ENCODE results near the gene PEX3.

The PEX3 gene

DNA sequence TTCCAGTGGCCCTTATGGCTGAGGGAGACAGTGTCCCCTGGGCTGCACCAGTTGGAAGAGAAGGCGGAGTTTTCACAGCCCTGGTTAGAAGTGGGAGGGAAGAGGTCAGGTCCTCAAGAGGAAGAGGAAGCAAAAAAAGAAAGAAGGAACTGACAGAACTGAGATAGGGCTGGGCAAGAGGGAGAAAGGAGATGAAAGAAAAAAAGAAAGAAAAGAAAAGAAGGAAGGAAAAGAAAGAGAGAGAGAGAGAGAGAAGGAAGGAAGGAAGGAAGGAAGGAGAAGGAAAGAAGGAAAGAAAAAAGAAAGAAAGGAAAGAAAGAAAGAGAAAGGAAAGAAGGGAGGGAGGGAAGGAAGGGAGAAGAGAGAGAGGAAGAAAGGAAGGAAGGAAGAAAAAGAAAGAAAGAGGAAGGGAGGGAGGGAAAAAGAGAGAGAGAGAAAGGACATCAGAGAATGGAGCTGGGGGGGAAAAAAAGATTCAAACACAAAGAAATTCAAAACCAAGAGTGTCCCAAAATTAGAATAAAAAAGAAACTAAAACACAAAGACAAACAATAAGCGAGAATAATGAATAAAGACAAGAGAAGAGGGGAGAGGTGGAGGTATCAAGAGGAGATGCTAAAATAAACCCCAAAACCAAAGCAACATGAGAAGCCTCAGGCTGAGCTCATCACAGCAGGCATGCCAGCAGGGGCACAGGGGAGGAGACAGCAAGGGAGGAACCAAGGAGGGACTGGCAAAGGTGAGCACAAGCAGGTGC lies 66.3 kb downstream of the PEX3 start:
- H3K4me1 ChIP-seq (ENCODE audit: control insufficient read depth in 2 of 2, insufficient read depth in 2 of 2, low read length in 2 of 2): peaks cover 5% of the 10 kb centered on the region in 2 donors
- H3K27ac ChIP-seq (ENCODE audit: low read depth in 2 of 2, low read length in 2 of 2): no peak overlapping the region
- no peaks in the 10 kb centered on the region for H3K36me3 ChIP-seq (ENCODE audit: control insufficient read depth in 2 of 2, insufficient read depth in 2 of 2, low read length in 2 of 2)
- no peak overlapping the region for H3K4me3 ChIP-seq (ENCODE audit: low read length in 2 of 2)
- no peaks in the 10 kb centered on the region for H3K27me3 ChIP-seq (ENCODE audit: control insufficient read depth in 2 of 2, insufficient read depth in 2 of 2, low read length in 2 of 2)
- no peak overlapping the region for H3K9ac ChIP-seq (ENCODE audit: low read depth in 1 of 2, low read length in 2 of 2)
- H3K9me3 ChIP-seq (ENCODE audit: control insufficient read depth in 2 of 2, low read length in 2 of 2): no peaks in the 10 kb centered on the region

DNA sequence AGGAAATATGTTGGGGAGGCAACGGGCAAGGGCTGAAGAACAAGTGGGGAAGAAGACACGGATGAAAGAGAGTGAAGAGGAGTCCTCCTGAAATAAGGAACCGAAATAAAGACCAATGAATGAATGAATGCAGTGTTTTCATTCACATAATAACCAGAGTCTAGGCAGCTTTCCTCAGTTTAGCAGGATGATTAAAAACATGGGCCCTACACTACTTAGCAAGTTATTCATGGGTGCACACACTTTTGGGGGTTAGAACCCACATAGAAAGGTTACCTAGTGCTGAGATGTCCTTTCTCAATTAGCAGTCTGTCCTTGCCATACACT lies 66.8 kb downstream of the PEX3 start:
- Histone ChIP-seq H3K9ac (ENCODE audit: low read depth in 1 of 2, low read length in 2 of 2) (no peak overlapping the region), H3K27ac (ENCODE audit: low read depth in 2 of 2, low read length in 2 of 2) (no peak overlapping the region), H3K9me3 (ENCODE audit: control insufficient read depth in 2 of 2, low read length in 2 of 2) (no peaks in the 10 kb centered on the region), H3K4me3 (ENCODE audit: low read length in 2 of 2) (no peak overlapping the region), H3K27me3 (ENCODE audit: control insufficient read depth in 2 of 2, insufficient read depth in 2 of 2, low read length in 2 of 2) (no peaks in the 10 kb centered on the region), H3K36me3 (ENCODE audit: control insufficient read depth in 2 of 2, insufficient read depth in 2 of 2, low read length in 2 of 2) (no peaks in the 10 kb centered on the region), H3K4me1 (ENCODE audit: control insufficient read depth in 2 of 2, insufficient read depth in 2 of 2, low read length in 2 of 2) (peaks cover 3% of the 10 kb centered on the region in 2 donors)

DNA sequence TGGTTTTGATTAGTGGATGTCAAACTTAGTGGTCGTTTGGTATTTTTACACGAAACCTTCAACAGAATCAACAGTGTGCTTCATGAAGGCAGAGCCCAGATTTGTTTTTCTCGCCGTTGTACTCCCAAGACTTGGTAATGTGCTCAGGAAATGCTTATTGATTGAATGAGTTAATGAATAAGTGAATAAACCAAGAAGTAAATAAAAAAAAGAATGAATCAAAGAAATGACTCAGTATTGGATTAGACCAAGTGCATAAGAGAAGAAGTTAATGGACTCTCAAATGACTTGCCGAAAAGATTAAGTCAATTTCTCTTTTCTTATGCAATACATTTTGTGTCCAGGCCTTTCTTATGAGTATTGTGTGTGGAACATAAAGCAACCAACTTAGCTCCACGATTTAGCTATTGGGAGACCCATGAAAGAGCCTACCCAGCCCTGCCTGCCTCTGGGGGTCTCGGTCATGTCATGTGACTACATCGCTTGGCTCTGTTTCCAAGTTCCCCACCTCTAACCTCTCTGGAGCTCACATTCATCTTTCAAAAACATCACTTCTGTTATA lies 71.5 kb downstream of the PEX3 start:
- no peak overlapping the region for H3K4me3 ChIP-seq (ENCODE audit: low read length in 2 of 2)
- H3K9me3 ChIP-seq (ENCODE audit: control insufficient read depth in 2 of 2, low read length in 2 of 2): no peaks in the 10 kb centered on the region
- no peaks in the 10 kb centered on the region for H3K27me3 ChIP-seq (ENCODE audit: control insufficient read depth in 2 of 2, insufficient read depth in 2 of 2, low read length in 2 of 2)
- peaks cover 0 to 3% of the 10 kb centered on the region in 2 donors for H3K4me1 ChIP-seq (ENCODE audit: control insufficient read depth in 2 of 2, insufficient read depth in 2 of 2, low read length in 2 of 2)
- H3K27ac ChIP-seq (ENCODE audit: low read depth in 2 of 2, low read length in 2 of 2): no peak overlapping the region
- no peak overlapping the region for H3K9ac ChIP-seq (ENCODE audit: low read depth in 1 of 2, low read length in 2 of 2)
- no peaks in the 10 kb centered on the region for H3K36me3 ChIP-seq (ENCODE audit: control insufficient read depth in 2 of 2, insufficient read depth in 2 of 2, low read length in 2 of 2)

- H3K4me1 ChIP-seq (ENCODE audit: control insufficient read depth in 2 of 2, insufficient read depth in 2 of 2, low read length in 2 of 2): no peaks in the 10 kb centered on the region
- no peaks in the 10 kb centered on the region for H3K36me3 ChIP-seq (ENCODE audit: control insufficient read depth in 2 of 2, insufficient read depth in 2 of 2, low read length in 2 of 2)
- no peaks in the 10 kb centered on the region for H3K9me3 ChIP-seq (ENCODE audit: control insufficient read depth in 2 of 2, low read length in 2 of 2)
- H3K9ac ChIP-seq (ENCODE audit: low read depth in 1 of 2, low read length in 2 of 2): no peak overlapping the region
- no peak overlapping the region for H3K4me3 ChIP-seq (ENCODE audit: low read length in 2 of 2)
- no peaks in the 10 kb centered on the region for H3K27me3 ChIP-seq (ENCODE audit: control insufficient read depth in 2 of 2, insufficient read depth in 2 of 2, low read length in 2 of 2)
- no peak overlapping the region for H3K27ac ChIP-seq (ENCODE audit: low read depth in 2 of 2, low read length in 2 of 2)
Observed at GRCh38 chr6:143525356-143525755, 74.8 kb downstream of the PEX3 start.

GRCh38 chr6:143527677-143528076 lies 77.1 kb downstream of the PEX3 start:
- Histone ChIP-seq H3K9me3 (ENCODE audit: control insufficient read depth in 2 of 2, low read length in 2 of 2) (no peaks in the 10 kb centered on the region), H3K27me3 (ENCODE audit: control insufficient read depth in 2 of 2, insufficient read depth in 2 of 2, low read length in 2 of 2) (no peaks in the 10 kb centered on the region), H3K36me3 (ENCODE audit: control insufficient read depth in 2 of 2, insufficient read depth in 2 of 2, low read length in 2 of 2) (no peaks in the 10 kb centered on the region), H3K4me1 (ENCODE audit: control insufficient read depth in 2 of 2, insufficient read depth in 2 of 2, low read length in 2 of 2) (peaks cover 3 to 11% of the 10 kb centered on the region in 2 donors), H3K9ac (ENCODE audit: low read depth in 1 of 2, low read length in 2 of 2) (no peak overlapping the region), H3K4me3 (ENCODE audit: low read length in 2 of 2) (no peak overlapping the region), H3K27ac (ENCODE audit: low read depth in 2 of 2, low read length in 2 of 2) (no peak overlapping the region)

GRCh38 chr6:143528164-143528811 lies 77.7 kb downstream of the PEX3 start:
- no peaks in the 10 kb centered on the region for H3K9me3 ChIP-seq (ENCODE audit: control insufficient read depth in 2 of 2, low read length in 2 of 2)
- H3K4me3 ChIP-seq (ENCODE audit: low read length in 2 of 2): no peak overlapping the region
- H3K27me3 ChIP-seq (ENCODE audit: control insufficient read depth in 2 of 2, insufficient read depth in 2 of 2, low read length in 2 of 2): no peaks in the 10 kb centered on the region
- no peaks in the 10 kb centered on the region for H3K36me3 ChIP-seq (ENCODE audit: control insufficient read depth in 2 of 2, insufficient read depth in 2 of 2, low read length in 2 of 2)
- no peak overlapping the region for H3K9ac ChIP-seq (ENCODE audit: low read depth in 1 of 2, low read length in 2 of 2)
- H3K27ac ChIP-seq (ENCODE audit: low read depth in 2 of 2, low read length in 2 of 2): no peak overlapping the region
- H3K4me1 ChIP-seq (ENCODE audit: control insufficient read depth in 2 of 2, insufficient read depth in 2 of 2, low read length in 2 of 2): peaks cover 3 to 14% of the 10 kb centered on the region in 2 donors

GRCh38 chr6:143529095-143529494 lies 78.5 kb downstream of the PEX3 start:
- no peaks in the 10 kb centered on the region for H3K27me3 ChIP-seq (ENCODE audit: control insufficient read depth in 2 of 2, insufficient read depth in 2 of 2, low read length in 2 of 2)
- no peak overlapping the region for H3K4me3 ChIP-seq (ENCODE audit: low read length in 2 of 2)
- H3K4me1 ChIP-seq (ENCODE audit: control insufficient read depth in 2 of 2, insufficient read depth in 2 of 2, low read length in 2 of 2): peaks cover 3 to 14% of the 10 kb centered on the region in 2 donors
- H3K36me3 ChIP-seq (ENCODE audit: control insufficient read depth in 2 of 2, insufficient read depth in 2 of 2, low read length in 2 of 2): no peaks in the 10 kb centered on the region
- H3K9ac ChIP-seq (ENCODE audit: low read depth in 1 of 2, low read length in 2 of 2): no peak overlapping the region
- no peak overlapping the region for H3K27ac ChIP-seq (ENCODE audit: low read depth in 2 of 2, low read length in 2 of 2)
- no peaks in the 10 kb centered on the region for H3K9me3 ChIP-seq (ENCODE audit: control insufficient read depth in 2 of 2, low read length in 2 of 2)

DNA sequence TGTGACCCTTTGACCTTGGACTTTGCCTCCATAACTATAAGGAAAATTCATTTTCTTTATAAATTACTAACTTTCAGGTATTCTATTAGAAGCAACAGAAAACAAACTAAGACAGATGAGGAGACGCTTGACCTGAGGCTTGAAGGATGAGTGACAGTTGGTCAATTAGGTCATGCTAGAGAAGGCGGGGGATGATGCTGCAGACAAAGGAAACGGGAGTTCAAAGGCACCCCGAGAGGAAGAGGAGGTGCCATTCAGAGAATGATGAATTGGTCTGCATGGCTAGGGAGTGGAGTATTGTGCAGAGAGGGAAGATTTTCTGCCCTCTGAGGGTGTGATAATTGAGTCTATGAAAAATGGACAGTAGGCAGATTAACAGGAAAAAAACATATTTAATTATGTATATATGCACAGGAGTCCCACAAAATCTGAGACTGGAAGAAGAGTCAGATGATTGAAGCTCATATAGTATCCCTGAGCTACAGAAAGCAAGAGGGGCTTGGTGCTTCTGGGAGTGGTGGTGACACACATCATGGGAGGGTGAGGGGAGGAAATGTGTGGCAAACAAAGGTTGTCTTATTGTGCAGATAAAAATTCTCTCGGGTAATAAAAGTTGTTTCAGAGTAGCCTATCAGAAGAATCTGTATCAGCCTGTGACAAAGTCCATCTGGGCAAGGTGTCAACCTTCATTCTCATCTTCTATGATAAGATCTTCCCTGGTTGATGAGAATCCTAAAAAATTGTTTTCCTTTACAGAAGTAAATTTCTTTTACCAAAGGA lies 81.3 kb downstream of the PEX3 start:
- H3K4me1 ChIP-seq (ENCODE audit: control insufficient read depth in 2 of 2, insufficient read depth in 2 of 2, low read length in 2 of 2): peaks cover 14 to 26% of the 10 kb centered on the region in 2 donors
- H3K27me3 ChIP-seq (ENCODE audit: control insufficient read depth in 2 of 2, insufficient read depth in 2 of 2, low read length in 2 of 2): no peaks in the 10 kb centered on the region
- H3K36me3 ChIP-seq (ENCODE audit: control insufficient read depth in 2 of 2, insufficient read depth in 2 of 2, low read length in 2 of 2): no peaks in the 10 kb centered on the region
- no peak overlapping the region for H3K9ac ChIP-seq (ENCODE audit: low read depth in 1 of 2, low read length in 2 of 2)
- H3K9me3 ChIP-seq (ENCODE audit: control insufficient read depth in 2 of 2, low read length in 2 of 2): no peaks in the 10 kb centered on the region
- no peak overlapping the region for H3K4me3 ChIP-seq (ENCODE audit: low read length in 2 of 2)
- no peak overlapping the region for H3K27ac ChIP-seq (ENCODE audit: low read depth in 2 of 2, low read length in 2 of 2)

GRCh38 chr6:143535189-143535614 lies 84.6 kb downstream of the PEX3 start:
- peaks cover 17 to 33% of the 10 kb centered on the region in 2 donors for H3K4me1 ChIP-seq (ENCODE audit: control insufficient read depth in 2 of 2, insufficient read depth in 2 of 2, low read length in 2 of 2)
- no peaks in the 10 kb centered on the region for H3K36me3 ChIP-seq (ENCODE audit: control insufficient read depth in 2 of 2, insufficient read depth in 2 of 2, low read length in 2 of 2)
- no peak overlapping the region for H3K27ac ChIP-seq (ENCODE audit: low read depth in 2 of 2, low read length in 2 of 2)
- no peaks in the 10 kb centered on the region for H3K9me3 ChIP-seq (ENCODE audit: control insufficient read depth in 2 of 2, low read length in 2 of 2)
- no peaks in the 10 kb centered on the region for H3K27me3 ChIP-seq (ENCODE audit: control insufficient read depth in 2 of 2, insufficient read depth in 2 of 2, low read length in 2 of 2)
- no peak overlapping the region for H3K9ac ChIP-seq (ENCODE audit: low read depth in 1 of 2, low read length in 2 of 2)
- no peak overlapping the region for H3K4me3 ChIP-seq (ENCODE audit: low read length in 2 of 2)

GRCh38 chr6:143536461-143536865 lies 85.9 kb downstream of the PEX3 start:
- peak overlapping the region; percentile 81 to 89 for H3K27ac ChIP-seq (ENCODE audit: low read depth in 2 of 2, low read length in 2 of 2)
- peaks cover 17 to 33% of the 10 kb centered on the region in 2 donors for H3K4me1 ChIP-seq (ENCODE audit: control insufficient read depth in 2 of 2, insufficient read depth in 2 of 2, low read length in 2 of 2)
- H3K27me3 ChIP-seq (ENCODE audit: control insufficient read depth in 2 of 2, insufficient read depth in 2 of 2, low read length in 2 of 2): no peaks in the 10 kb centered on the region
- no peaks in the 10 kb centered on the region for H3K36me3 ChIP-seq (ENCODE audit: control insufficient read depth in 2 of 2, insufficient read depth in 2 of 2, low read length in 2 of 2)
- peak overlapping the region; percentile 69 to 75 for H3K4me3 ChIP-seq (ENCODE audit: low read length in 2 of 2)
- no peaks in the 10 kb centered on the region for H3K9me3 ChIP-seq (ENCODE audit: control insufficient read depth in 2 of 2, low read length in 2 of 2)
- peak overlapping the region; percentile 70 to 71 for H3K9ac ChIP-seq (ENCODE audit: low read depth in 1 of 2, low read length in 2 of 2)

Data from mucosa of rectum (tissue), 2 donors.